Umbilical cord (tissue), 2 donors: ENCODE results near the gene VPS29. TPM values are rescaled to one million over a fixed set of nuclear protein-coding genes. Genes with fewer than 3 reads are reported as not detected.

Experiments used
- DNase-seq: peaks from one replicate; pipeline ENCODE4 v3.0.0-alpha.2; 2015; ENCODE audit warnings: low spot score
- total RNA-seq: library from RNA; depleted of rRNA; stranded (reverse); fragments of >200 nt; gene quantifications from one replicate; pipeline ENCODE4 v1.2.3, GENCODE V29; 2014; ENCODE audit warnings: low replicate concordance; ENCODE audit not compliant: insufficient read depth

Gene VPS29
- total RNA-seq, result 64.3 TPM

DNA sequence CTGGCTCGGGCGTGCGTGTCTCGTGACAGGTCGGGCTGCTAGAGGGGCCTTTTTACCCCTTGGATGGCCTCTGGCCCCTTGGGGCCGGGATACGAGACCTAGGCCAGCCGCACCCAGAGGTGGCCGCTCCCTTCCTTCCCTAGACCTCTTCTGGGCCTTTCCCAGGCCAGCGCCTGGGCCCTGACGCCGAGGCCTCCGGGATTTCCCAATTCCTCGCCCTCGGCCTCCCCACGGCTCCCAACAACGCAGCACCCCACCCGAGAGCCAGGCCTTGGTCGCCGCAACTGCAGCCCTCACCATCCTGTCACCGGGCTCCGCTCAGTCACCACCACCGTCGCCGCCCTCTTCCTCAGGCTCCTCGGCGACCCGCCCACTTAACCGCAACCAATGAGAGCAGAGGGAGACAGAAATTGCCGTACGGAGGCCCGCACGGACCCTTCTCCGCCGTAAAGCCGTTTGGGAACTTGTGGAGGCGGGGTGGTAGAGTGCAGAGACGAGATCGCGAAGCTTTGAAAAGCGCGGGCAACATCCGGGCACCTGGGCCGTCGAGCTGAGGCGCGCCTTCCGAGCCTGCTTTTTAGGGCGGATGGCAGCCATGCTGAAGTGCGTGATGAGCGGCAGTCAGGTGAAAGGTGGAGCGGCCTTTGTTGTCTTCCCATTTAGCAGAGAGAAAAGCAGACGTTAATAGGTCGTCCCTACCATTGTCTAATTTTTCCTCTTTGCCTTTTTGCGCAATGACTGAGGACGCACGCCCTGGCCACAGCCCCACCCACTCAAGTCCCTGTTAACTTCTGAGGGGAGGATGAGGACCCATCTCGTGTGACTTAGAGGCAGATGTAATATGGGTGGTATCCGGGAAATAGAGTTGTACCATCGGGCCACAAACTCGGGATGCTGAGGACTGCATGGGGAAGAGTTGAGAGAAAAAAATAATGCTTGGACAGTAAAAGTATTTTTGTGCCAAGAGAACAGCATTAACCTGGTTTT lies at the start of gene VPS29, which contains the start of gene RAD9B:
Gene VPS29 (minus strand): TSS at position 360 of the 987 bp plus-strand sequence. CDS start 60 bp downstream, at position 300.
Gene RAD9B (plus strand): TSS at position 580 of the 987 bp plus-strand sequence. CDS start 7 bp downstream, at position 587.
- DNase-seq, result peak; percentile 99

DNA sequence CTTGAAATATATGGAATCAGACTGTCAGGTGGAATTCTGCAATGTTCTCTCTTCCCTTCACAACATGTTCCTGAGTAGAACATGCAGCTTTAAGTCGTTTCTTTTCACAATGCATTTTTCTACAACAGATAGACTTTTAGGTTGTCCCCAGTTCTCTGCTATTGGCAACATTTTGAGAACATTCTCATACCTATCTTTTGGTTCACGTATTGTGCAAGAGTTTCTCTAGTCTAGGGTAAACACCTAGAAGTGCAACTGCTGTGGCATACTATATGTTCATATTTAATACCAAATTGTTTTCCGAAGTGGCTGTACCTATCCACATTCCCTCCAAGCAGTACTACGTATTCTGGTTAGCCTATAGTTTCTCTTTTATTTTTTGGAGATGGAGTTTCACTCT lies 49.1 kb upstream of the VPS29 start:
- no peak for DNase-seq

DNA sequence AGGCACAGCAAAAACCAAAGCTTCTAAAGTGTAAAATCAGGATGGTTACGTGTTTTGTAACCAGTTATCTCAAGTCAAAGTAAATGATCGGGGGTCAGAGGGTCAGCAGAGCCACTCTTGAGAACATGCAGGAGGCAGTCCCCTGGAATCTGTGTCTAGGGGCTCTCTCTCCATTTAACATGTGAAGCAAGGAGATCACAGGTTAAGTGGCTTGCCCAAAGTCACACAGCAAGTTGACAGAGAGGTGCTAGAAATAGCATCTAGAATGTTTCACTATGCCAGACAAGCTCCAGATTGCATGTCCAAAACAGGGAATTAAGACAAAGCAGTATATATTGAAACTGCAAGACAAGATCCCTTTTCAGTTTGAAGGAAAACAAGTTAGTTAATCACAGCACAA lies 47.8 kb upstream of the VPS29 start:
- no peak for DNase-seq

DNA sequence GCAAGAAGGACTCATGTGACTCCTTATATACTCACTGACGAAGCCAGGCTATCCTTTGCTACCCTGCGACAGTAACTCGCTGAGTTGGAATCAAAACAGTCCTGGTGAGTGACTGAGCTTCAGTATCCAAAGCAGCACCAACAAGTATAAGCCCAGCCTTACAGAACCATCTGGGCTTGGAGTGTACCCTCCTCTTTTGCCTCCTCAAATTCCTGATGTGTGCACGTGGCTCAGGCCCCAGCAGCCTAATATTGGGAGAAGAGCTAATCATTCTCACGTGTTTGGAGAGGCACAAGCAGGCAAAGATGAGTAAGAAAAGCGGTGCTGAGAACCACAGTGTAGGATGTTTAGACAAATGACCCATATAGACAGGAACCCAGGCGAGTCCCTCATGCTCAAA lies 46.8 kb upstream of the VPS29 start:
- DNase-seq, result no peak

DNA sequence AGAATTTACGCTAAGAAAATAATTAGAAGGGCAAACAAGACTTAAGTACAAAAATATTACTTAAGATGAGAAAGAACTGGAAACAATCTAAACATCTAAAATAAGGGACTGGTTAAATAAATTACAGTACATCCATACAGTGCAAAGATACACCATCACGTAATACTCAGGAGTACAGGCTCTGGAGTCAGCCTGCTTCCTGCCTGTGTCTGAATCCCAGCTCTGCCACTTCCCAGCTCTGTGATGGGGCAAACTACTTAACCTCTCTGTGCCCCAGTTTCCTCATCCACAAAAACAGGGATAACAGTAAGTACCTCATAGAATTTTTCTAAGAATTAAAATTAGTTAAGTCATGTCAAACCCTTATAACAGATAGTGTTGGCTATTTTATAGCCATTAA lies 45.2 kb upstream of the VPS29 start:
- no peak for DNase-seq

DNA sequence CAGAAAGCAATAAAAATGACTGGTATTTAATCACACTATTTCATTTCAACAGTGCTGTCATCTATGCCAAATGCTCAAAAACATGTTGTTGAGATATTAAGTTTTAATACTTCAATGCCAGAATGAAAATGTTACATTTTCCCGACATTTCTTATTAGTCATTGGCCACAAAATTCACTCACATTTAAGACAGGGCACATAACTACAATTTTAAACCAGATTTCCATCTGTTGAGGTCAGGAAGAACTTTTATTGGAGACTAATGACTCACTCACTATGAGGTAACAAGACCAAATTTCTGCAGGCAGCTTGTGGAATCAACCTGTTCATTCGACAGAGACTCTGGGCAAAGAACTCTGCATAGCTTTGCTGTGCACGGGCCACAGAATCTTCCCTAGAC lies 44.4 kb upstream of the VPS29 start:
- DNase-seq, result no peak

DNA sequence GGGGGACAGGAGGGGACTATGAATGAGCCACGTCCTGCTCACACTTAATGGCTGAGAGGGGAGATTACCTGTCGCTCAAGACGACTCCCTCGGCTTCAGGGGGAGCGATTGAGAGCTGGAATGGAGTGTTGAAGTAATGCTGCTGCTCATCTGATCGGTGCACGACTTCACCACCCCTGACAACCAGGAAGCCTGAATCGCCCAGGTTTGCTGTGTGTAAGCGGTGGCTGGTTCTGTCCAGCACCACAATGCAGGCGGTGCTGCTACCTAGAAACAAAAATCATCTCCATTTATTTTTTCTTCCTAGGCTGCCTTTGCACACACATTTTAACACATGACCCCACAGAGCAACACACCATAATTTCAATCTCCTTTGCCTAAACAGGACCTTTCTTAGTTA lies 43.9 kb upstream of the VPS29 start:
- DNase-seq, result no peak

DNA sequence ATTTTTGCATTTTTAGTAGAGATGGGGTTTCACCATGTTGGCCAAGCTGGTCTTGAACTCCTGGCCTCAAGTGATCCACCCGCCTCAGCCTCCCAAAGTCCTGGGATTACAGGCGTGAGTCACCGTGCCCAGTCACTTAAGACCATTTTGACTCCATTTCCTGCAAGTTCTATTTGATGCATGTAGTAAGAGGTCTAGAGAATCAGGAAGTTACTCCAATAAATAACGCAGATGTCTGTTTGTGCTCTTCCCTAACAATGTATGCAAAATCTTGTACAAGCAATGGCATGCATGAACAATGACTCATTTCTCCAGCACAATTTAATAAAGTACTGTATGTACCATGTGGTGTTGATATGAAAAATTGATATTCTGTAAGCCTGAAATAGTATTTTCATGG lies 43.3 kb upstream of the VPS29 start:
- DNase-seq, result peak; percentile 19

DNA sequence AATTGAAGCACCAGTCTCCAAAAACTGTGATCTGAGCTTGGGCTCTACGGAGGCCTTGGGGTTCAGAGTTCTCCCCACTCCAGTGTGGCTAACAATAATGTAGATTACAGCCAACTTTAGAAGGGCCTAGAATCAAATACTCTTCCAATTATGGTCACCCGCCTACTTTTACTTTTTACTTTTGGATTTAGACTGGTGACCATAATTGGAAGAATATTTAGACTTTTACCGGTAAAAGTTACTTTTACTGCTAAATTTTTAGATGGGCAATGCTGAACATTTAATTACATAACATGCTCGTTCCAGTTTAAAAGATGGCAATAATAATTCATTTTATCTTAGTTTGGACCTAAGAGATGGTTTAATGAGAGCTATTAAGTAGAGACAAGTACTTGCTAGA lies 42.1 kb upstream of the VPS29 start:
- DNase-seq, result no peak

DNA sequence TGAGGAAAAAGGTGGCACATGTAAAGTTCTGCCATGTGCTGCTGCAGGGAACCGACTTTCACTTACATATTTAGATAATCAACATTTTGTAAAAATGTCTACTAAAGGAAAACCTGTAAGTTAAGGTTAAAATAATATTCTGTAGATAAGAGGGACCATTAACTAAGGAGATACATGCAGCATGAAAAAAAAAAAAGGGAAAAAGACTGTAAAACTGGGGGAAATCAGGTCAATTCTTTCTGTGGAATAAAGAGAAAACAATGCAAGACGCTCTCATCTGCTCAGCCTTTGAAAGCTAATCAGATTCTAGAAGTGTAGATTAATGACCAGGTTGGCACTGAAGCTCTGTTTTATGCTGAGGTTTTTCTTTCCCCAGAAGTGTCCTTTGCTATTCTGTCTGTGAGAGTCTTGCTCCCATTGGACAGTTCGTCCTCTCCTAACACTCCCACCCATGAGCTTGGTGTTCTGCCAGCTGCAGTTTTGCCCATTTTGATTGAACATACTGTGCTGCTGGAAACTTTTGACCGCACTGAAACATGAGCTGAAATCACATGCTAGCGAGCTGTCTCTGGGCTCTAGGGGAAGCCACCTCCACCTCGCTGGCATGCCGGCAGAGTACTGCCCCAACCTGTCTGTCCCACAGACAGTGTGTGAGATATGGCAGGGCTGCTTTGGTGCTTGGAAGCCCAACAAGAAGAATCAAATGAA lies 41.5 kb upstream of the VPS29 start:
- DNase-seq, result peak; percentile 73

DNA sequence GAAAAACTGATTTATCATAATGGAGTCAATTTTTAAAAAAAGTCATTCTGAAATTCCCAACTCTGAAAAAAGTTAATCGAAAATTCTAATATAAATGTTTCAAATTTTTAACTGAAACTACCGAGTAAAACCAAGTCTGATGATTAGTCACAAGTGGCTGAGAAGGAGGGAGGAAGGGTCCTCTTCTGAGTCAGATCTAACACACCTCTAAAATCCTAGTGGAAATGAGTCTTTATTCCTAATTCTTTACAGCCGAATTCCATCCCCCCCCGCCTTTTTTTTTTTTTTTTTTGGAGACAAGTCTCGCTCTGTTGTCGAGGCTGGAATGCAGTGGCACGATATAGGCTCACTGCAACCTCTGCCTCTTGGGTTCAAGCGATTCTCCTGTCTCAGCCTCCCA lies 38.1 kb upstream of the VPS29 start:
- no peak for DNase-seq

DNA sequence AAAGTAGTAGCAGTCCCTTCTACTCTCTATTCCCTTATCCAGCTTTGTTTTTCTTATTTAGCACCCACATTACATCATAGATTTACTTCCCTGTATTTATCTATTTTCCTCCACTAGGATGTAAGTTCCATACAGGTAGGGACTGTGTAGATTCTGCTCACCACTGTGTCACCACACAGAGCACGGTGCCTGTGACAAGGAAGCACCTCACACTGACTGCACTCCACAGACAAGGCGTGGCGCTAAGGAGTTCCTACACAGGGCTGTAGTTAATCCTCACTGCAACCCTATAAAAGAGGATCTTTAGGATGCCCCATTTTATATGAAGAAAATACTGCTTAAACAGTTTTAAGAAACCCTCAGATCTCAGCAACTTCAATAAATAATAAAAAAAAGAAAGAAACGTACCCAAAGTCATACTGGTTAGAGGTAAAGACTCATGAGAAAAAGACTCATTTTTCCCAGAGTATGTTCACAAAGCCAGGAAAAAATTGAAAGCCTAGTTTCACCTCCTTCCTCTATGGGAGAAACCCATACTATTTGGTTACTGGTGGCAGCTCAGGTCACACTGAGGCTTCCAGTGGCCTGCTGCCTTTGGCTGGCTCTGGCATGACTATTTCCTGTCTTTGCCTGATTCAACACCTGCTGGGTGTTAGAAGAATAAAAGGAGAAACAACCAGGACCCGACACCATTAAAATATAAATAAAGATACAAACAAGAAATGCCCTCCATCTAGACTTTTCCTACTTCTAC lies 37.1 kb upstream of the VPS29 start:
- DNase-seq, result no peak

DNA sequence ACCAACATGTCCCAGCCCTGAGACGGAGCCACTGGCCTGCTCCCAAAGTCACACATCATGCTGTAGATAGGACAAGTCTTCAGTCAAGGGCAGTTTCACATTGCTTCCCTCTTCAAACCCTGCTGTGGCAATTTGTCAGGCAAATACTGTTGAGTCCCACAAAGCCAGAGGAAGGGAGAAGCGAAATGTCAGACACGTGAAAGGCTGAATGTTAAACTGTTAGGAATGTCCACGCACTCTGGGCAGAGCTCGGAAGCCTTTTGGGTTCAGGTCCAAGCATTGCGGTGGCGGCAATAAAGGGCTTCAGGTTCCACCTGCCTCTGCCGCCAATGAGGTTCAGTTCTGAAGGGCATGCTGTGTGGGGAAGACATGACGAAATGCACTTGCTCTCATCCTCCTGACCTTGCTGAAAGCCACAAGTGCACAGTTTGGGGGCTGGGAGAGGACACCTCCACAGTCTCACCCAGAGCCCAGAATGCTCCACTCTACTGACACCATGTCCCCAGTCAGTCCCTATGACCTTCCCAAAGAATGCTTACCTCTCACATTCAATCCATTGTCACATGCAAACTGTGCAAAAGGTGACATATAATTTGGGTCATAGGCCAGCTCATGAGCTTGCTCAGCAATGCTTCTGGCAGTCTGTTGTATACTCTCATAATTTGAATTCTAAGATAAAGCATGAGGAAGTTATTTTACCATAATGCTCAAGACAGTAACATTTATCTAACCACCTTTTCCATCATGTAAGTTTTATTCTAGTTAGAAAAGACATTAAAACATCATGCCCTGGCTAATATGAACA lies 35.9 kb upstream of the VPS29 start:
- DNase-seq, result no peak

DNA sequence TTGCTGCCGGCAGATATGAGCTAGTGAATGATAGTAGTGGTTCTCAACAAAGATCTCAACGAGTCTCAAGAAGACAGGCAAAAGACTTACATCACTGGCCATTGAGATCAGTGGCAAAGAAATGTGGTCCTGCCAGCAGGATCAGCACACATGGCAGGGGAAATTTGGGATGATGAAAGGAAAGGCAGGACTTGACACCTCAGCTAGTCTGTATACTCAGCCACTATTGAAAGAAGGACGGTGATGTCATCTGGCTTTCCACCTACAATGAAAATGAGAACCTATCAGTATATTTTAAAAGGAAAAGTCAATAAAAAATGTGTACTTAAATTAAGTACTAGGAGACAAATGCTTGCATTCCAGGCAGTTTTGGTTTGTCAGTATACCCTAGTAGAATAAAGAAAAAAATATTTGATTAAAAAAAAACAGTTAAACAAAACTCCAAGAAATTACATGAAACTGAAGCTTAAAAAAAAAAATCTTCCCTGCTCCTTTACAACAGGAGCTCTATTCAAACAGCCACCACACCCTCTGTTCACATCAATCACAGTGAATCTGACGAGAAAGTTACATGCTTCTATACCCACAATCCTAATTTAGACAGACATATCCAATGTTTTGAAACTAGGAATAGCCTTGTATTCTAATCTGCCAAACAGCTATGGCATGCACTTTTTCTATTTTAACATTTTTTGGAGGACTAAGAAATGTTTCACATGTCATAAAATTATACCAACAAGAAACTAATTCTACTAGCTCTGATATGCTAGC lies 35.1 kb upstream of the VPS29 start:
- DNase-seq, result no peak

DNA sequence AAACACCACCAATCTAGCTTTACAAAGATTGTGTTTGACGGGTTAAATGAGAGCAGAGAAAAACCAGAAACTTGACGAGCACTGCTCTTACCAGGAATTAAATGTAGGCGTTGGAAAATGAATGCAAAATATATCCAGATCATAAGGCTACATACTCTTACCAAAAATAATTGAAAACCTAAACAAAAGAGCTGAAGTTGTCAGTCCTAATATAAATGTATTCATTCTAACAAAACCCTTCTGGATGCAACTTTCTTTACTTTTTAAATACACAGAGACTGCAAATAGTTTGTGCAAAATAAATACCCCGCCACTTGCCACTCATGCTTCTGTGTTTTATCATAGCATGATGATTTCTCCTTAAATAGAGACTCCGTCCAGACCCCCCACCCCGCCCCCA lies 32.9 kb upstream of the VPS29 start:
- DNase-seq, result no peak

DNA sequence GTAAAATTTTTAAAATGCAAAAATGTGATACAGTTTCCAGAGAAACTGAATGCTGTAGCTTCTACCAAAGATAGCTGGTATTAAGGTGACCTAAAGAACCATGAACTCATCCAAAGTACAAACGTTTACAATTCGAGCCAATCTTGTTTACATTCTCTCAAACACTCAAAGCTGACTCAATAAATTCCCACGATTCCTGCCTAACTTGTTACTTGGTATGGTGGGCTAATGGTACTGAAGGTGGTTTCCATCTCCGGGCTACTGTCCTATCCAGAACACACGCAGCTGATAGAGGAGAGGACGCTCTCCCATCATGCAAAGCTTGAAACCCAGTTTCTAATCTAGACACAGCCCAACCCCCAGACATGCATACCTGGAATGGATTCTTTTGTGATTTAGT lies 31.7 kb upstream of the VPS29 start:
- no peak for DNase-seq

DNA sequence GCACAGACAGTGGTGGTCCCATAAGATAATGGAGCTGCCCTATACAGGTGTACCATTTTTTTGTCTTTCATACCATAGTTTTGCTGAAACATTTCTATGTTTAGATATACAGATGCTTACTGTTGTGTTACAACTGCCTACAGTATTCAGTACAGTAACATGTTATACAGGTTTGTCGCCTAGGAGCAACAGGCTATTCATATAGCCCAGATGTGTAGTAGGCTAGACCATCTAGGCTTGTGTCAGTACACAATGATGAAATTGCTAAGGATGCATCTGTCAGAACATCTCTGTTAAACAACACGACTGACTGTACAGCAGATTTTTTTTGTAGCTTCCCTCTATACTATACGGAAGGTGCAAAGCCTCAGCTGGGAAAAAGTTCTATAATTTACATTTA lies 30.7 kb upstream of the VPS29 start:
- no peak for DNase-seq

DNA sequence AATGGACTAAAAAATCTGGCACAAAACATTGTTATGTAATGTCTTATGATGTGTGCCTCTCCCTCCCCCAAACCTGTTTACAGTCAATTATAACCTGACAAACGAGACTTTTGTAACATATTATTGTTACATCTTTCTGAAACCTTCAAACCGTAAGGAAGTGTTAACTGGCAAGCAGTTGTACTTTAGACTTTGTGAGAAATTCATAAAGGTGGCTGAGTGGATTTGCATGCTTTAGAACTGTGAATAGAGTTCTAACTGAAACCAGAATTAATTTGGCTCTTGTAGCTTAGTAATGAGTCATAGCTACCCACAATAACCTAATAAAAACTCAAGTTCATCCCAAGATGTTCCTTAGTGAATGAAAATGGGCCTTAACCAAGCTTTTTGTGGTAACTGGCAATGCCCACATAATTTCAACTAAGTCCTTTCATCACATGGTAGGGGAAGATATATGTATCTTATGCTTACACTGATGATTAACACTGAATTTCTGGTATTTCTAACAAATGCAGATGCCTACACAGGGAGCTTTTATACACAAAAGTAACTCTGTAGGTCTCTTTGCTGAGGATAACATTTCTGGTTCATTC lies 29.9 kb upstream of the VPS29 start:
- no peak for DNase-seq

DNA sequence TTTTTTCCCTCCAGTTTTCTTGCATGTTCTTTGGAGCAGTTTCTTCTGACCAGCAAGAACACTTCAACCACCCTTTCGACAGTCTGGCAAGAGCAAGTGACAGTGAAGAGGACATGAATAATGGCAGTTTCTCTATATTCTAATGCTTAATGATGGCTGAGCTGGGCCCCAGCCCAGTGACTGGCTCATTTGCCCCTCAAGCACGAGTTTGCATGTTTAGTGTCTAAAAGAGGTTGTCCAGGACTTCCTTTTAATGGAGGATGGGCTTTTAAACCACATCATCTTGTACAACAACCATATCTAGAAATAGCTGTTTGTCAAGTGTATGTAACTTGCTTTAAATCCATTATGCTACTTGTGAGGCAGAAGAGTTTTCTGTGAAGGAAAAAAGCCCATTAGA lies 28.6 kb upstream of the VPS29 start:
- no peak for DNase-seq

DNA sequence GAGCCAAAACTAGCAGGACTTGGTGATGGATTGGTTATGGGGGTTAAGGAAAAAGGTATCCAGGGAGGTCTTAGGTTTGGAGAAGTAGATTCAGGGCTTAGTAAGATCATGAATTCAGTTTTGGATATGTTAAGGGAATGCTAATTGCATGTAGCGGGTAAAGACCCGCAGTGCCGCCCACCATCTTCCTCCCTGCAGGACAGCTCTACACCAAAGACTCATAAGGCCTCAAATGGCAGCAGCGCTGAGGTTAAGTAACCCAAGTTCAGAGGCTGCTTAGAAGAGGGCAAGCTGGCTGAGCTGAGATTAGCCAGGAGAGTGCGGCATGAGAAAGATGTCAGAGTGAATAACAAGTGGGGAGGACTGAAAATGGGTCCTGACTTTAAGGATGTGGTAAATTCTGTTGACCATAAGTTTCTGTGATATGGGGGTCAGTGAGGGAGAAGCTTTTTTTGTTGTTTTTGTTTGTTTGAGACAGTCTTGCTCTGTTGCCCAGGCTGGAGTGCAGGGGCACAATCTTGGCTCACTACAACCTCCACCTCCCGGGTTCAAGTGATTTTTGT lies 26.4 kb upstream of the VPS29 start:
- no peak for DNase-seq
